HEK293T (cell line): Measurements from ENCODE around the gene NFIA.

Experiments used
- CTCF ChIA-PET: fragments of 350-600 bp; formaldehyde crosslinking; extraction: SDS; loops from one replicate; lab custom pipeline; 2021; ENCODE audit warnings: antibody characterized with exemption, inconsistent platforms; lab: Yijun Ruan, JAX
- POLR2A ChIA-PET: fragments of 350-600 bp; formaldehyde crosslinking; extraction: SDS; loops from one replicate; lab custom pipeline; 2020; ENCODE audit warnings: antibody characterized with exemption, inconsistent platforms; lab: Yijun Ruan, JAX
- DNase-seq: peaks from one replicate; pipeline ENCODE4 v3.0.0; 2012; ENCODE audit warnings: mixed read lengths; ENCODE audit errors: extremely low spot score
- ARNT ChIP-seq: fragments of 450-650 bp; IDR thresholded peaks from 2 replicates; pipeline ENCODE4 v1.6.1; 2017; ENCODE audit warnings: mild to moderate bottlenecking
- BHLHE40 ChIP-seq: fragments of 450-650 bp; IDR thresholded peaks from 2 replicates; pipeline ENCODE4 v1.6.1; 2016; ENCODE audit warnings: mild to moderate bottlenecking, moderate library complexity, borderline replicate concordance
- CTBP1 ChIP-seq: fragments of 450-650 bp; IDR thresholded peaks from 2 replicates; pipeline ENCODE4 v1.6.1; 2016; ENCODE audit warnings: borderline replicate concordance
- ELF4 ChIP-seq: fragments of 450-650 bp; IDR thresholded peaks from 2 replicates; pipeline ENCODE4 v1.6.1; 2017; ENCODE audit warnings: antibody characterized with exemption
- FOXA1 ChIP-seq: fragments of 450-650 bp; IDR thresholded peaks from 2 replicates; pipeline ENCODE4 v1.6.1; 2016; ENCODE audit warnings: mild to moderate bottlenecking
- FOXK2 ChIP-seq: fragments of 450-650 bp; IDR thresholded peaks from 2 replicates; pipeline ENCODE4 v1.6.1; 2016; ENCODE audit warnings: mild to moderate bottlenecking
- FOXM1 ChIP-seq: fragments of 450-650 bp; IDR thresholded peaks from 2 replicates; pipeline ENCODE4 v1.6.1; 2017; ENCODE audit warnings: mild to moderate bottlenecking, borderline replicate concordance
- HDGF ChIP-seq: fragments of 450-650 bp; IDR thresholded peaks from 2 replicates; pipeline ENCODE4 v1.6.1; 2017; ENCODE audit warnings: antibody characterized with exemption, borderline replicate concordance
- L3MBTL2 ChIP-seq: fragments of 450-650 bp; conservative IDR thresholded peaks from 2 replicates; pipeline ENCODE4 v1.6.1; 2016; ENCODE audit warnings: mild to moderate bottlenecking
- LEF1 ChIP-seq: fragments of 450-650 bp; IDR thresholded peaks from 2 replicates; pipeline ENCODE4 v1.6.1; 2017; ENCODE audit warnings: mild to moderate bottlenecking, borderline replicate concordance
- NFRKB ChIP-seq: fragments of 450-650 bp; IDR thresholded peaks from 2 replicates; pipeline ENCODE4 v1.6.1; 2016; ENCODE audit warnings: mild to moderate bottlenecking, moderate library complexity
- SP1 ChIP-seq: fragments of 450-650 bp; IDR thresholded peaks from 2 replicates; pipeline ENCODE4 v1.6.1; 2017
- SUZ12 ChIP-seq: fragments of 450-650 bp; IDR thresholded peaks from 2 replicates; pipeline ENCODE4 v1.6.1; 2016; ENCODE audit warnings: mild to moderate bottlenecking
- TARDBP ChIP-seq: fragments of 450-650 bp; IDR thresholded peaks from 2 replicates; pipeline ENCODE4 v1.6.1; 2016
- ZNF384 ChIP-seq: fragments of 450-650 bp; IDR thresholded peaks from 2 replicates; pipeline ENCODE4 v1.6.1; 2016
- TF ChIP-seq, protein P1 (sequence below): fragments of 450-650 bp; IDR thresholded peaks from 2 replicates; pipeline ENCODE4 v1.6.1; 2016

NFIA gene

DNA sequence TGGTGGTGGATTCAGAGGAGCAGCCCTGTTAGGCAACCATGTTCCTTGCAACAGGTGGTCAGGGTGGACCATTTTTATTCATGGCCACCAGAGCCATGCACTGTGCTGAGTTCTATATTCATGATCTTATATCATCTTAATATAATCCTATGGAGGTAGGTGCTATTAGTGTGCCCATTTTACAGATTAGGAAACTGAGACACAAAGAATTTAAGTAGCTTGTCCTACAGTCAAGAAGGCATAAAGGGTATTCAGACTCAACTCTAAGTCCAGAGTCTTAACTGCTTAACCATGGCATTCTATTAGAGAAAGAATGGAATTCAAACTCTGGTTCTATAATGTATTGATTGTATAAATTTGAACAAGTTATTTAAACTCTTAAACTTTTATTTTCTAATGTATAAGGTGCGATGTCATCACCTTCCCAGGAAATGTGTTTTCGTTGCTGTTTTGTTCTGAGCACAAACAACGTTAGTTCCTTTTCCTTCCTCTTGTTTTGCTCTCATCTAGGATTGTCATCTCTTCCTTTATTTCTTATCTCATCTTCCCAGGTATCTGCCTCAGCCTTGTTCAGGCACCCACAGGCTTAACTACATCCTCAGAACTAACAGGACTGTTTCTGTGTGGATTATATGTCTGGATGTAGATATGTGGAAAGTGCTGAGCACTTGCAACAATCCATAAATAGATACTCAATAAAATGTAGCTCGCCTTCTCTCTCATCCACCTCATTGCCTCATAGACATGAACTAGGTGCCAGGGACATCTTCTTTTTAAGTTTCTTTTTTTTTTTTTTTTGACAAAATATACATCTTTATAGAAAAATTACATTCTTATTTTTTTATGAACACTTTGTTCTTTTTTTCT, 207.1 kb downstream of the NFIA start:
- ChIA-PET POLR2A (no interaction called here), CTCF (no interaction called here)
- DNase-seq = no peak
- TF ChIP-seq, protein P1, sequence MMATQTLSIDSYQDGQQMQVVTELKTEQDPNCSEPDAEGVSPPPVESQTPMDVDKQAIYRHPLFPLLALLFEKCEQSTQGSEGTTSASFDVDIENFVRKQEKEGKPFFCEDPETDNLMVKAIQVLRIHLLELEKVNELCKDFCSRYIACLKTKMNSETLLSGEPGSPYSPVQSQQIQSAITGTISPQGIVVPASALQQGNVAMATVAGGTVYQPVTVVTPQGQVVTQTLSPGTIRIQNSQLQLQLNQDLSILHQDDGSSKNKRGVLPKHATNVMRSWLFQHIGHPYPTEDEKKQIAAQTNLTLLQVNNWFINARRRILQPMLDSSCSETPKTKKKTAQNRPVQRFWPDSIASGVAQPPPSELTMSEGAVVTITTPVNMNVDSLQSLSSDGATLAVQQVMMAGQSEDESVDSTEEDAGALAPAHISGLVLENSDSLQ = no peak
- TF ChIP-seq ELF4 (no peak), TARDBP (no peak), FOXK2 (no peak), LEF1 (no peak), FOXA1 (no peak), CTBP1 (no peak)

DNA sequence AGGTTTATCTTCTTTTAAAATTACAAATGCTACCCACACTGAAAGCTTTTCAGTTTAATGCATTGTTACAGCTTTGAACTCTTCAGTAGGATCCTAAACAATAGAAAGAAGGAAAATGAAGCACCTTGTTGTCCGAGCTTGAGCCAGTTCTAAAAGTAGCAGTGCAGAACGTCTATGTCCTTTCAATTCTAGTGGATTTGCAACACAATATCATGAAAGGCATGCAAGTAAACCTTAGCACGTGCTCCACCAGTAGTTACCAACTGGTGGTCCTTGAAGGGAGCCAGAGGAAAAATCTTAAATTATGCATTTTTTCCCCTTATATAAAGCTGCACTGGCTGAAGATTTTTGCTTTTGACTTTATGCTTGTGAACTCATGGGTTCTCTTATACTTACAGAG, 208.2 kb downstream of the NFIA start:
- DNase-seq = no peak
- TF ChIP-seq ZNF384 = no peak
- no peak for TF ChIP-seq BHLHE40
- no peak for TF ChIP-seq L3MBTL2
- no peak for TF ChIP-seq LEF1
- no peak for TF ChIP-seq ARNT
- TF ChIP-seq SP1 = no peak
- no peak for TF ChIP-seq SUZ12
- CTCF ChIA-PET = interaction anchor here (0.6 kb wide), 1 partner anchor 23 kb away, joined by 3 read pairs; no protein-coding TSS in a partner anchor
- POLR2A ChIA-PET = no interaction called here

DNA sequence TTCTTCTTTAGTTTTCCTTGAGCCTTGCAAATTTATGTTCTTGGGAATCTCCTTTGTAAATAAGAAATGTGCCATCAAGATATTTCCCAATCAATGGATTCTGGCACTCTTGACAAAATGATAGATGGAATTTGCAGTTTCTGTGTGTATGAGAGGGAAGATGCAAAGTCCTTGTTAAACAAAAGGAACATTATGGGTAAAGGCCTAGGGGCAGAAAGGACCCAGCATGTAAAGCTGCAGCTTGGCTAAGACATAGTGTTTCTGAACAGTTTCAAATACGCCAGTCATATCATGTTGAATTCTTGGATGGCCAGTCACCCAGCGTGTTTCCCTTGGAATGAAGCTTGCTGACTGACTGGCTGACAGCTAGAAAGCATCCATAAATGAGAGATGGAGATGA, 210.8 kb downstream of the NFIA start:
- ChIA-PET CTCF (no interaction called here), POLR2A (no interaction called here)
- no peak for TF ChIP-seq ELF4
- no peak for TF ChIP-seq NFRKB
- no peak for TF ChIP-seq FOXM1
- no peak for TF ChIP-seq CTBP1
- TF ChIP-seq LEF1 = no peak
- no peak for TF ChIP-seq SP1
- TF ChIP-seq HDGF = no peak
- no peak for TF ChIP-seq ZNF384
- TF ChIP-seq, protein P1 = no peak
- TF ChIP-seq SUZ12 = no peak
- no peak for DNase-seq

DNA sequence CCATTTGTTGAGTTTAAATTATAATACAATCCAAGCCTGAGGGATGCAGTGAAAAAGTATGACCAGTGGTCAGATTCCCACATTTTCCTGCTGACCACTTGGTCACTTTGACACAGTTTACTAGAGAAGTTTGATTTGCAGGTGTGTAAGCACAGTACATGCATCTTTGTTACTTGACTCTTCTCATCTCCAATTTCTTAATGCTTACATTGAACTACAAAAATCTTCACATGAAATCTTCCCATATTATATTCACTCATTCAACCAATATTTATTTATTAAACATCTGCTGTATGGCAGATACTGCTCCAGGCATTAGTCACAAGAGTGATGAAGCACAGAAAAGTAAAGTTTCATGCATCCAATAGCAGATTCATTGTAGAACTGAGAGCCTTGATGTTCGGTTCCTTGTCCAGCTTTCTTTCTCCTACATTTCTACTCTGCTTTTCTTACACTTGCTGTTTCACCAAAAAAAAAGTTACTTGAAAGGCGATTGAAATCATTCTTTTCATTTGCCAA, 211.7 kb downstream of the NFIA start:
- no peak for DNase-seq
- CTCF ChIA-PET = no interaction called here
- TF ChIP-seq NFRKB (no peak), SP1 (no peak), L3MBTL2 (no peak), BHLHE40 (no peak), LEF1 (no peak), FOXM1 (no peak), ELF4 (no peak), SUZ12 (no peak)
- TF ChIP-seq, protein P1 = no peak
- POLR2A ChIA-PET = no interaction called here

DNA sequence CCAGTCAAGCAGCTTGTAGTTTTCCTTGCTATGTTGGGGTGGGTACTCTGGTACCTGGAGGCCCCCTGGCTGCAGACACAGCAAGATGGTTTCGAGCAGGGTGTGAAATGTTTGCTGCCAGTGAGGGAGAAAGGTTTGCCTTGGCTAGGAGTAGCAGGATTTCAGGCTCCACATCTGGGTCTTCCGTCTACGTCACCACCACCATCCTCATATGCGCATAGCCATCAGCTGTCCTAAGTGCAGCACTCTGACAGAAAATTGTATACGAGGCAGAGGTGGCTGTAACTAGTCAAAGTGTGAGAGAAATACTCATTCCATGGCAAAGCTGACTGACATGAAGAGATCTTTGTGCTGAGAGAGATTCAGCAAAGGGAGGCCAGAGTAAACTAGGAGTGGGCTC, 212.6 kb downstream of the NFIA start:
- POLR2A ChIA-PET = no interaction called here
- DNase-seq = no peak
- TF ChIP-seq HDGF (no peak), LEF1 (no peak), NFRKB (no peak), SUZ12 (no peak), CTBP1 (no peak), SP1 (no peak)
- CTCF ChIA-PET = no interaction called here

DNA sequence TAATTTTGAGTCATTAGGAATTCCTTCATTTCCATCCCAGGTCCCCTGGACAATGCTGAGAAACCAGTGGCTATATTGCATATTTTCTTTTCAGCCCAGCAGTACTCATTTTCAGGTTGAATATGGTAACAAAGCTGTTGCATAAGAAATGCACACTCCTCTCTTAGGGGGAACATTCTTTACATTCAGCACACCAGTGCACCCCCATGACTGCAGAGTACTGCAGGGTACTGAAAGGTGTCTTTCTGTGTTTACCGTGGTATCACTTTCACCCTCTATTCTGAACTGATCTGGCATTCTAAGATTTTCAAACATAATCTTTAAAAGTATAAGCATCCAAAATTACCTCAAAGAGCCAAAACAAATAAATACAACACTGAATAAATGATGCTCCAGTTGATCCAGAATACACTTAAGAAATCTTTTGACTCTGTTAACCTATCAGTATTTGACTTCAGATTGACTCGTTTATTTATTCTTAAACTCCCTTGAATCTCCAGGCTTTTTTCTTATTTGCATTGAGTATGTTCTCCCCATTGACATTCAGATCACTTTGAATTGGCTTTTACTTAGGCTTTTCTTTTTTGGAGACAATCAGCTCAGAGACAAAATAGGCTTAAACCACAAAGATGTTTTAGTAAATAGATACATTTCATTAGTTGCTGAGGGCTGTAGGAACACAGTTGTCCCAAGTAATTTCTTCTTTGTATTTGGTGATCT, 213.6 kb downstream of the NFIA start:
- no peak for DNase-seq
- ChIA-PET CTCF (no interaction called here), POLR2A (no interaction called here)
- TF ChIP-seq BHLHE40 = no peak
- TF ChIP-seq FOXM1 = no peak
- TF ChIP-seq FOXA1 = no peak
- TF ChIP-seq TARDBP = no peak
- TF ChIP-seq L3MBTL2 = no peak
